Lower leg skin (tissue), 3 donors: ENCODE measurements around the gene ARTN.

Experiments used
- CTCF ChIP-seq, 3 donors: fragments of 450-650 bp; IDR thresholded peaks; one replicate each; pipeline ENCODE4 v1.5.1; 2016; ENCODE audit warnings: antibody characterized with exemption in 3 of 3, mild to moderate bottlenecking in 3 of 3, moderate library complexity in 2 of 3
- POLR2A ChIP-seq, 2 donors: fragments of 450-650 bp; IDR thresholded peaks; one replicate each; pipeline ENCODE4 v1.6.1; 2016 to 2017; ENCODE audit warnings: antibody characterized with exemption in 2 of 2, mild to moderate bottlenecking in 1 of 2, moderate library complexity in 1 of 2

GRCh38 chr1:43938383-43938782 is 4.8 kb downstream of the ARTN start:
- TF ChIP-seq CTCF (IDR thresholded peaks at IDR 0.05), result no peak
- TF ChIP-seq POLR2A (IDR thresholded peaks at IDR 0.05), result no peak
